T-helper 2 cell (primary cell): ENCODE data around the gene CYP4X1.
"Not testable (repeated sequence)": the region's sequence is repeated elsewhere in the genome, so short reads cannot be mapped to it uniquely, and the experiment has no call there.

Experiments
- DNase-seq, 5 experiments: peaks; one replicate each; pipeline versions ENCODE4 v3.0.0 to v3.0.0-alpha.2; 2012 to 2022

The CYP4X1 gene

GRCh38 chr1:47089356-47089755 lies 65.9 kb downstream of the CYP4X1 start:
- peak in 1 of 5 experiments; percentile 24 for DNase-seq

GRCh38 chr1:47091476-47091875 lies 68.0 kb downstream of the CYP4X1 start:
- not testable (repeated sequence) for DNase-seq
